ENCODE results near the gene ENPP7.

ENPP7 gene, protein sequence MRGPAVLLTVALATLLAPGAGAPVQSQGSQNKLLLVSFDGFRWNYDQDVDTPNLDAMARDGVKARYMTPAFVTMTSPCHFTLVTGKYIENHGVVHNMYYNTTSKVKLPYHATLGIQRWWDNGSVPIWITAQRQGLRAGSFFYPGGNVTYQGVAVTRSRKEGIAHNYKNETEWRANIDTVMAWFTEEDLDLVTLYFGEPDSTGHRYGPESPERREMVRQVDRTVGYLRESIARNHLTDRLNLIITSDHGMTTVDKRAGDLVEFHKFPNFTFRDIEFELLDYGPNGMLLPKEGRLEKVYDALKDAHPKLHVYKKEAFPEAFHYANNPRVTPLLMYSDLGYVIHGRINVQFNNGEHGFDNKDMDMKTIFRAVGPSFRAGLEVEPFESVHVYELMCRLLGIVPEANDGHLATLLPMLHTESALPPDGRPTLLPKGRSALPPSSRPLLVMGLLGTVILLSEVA

DNA sequence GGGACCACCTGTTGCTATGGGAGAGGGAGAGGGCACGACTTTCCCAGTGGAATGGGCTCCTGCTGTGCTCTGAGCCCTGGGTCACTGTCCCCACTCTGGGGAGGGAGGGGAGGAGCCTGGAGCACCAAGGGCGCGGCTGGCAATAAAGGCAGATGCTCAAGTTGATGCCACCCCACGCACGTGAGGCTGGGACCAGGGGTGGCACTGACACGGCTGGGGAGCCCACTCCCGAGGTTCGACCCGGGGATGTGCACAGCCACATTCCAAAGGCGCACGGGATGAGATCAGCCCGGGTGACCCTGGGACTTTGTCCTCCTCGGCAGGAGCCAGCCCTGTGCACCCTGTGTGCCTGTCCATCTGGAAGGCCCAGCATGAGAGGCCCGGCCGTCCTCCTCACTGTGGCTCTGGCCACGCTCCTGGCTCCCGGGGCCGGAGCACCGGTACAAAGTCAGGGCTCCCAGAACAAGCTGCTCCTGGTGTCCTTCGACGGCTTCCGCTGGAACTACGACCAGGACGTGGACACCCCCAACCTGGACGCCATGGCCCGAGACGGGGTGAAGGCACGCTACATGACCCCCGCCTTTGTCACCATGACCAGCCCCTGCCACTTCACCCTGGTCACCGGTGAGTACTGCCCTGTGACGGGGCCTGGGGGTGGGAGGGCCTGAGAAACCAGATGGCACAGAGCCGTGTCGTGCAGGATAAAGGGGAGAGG, at the start of gene ENPP7:
TSS of gene ENPP7 (plus strand) at position 175 of the 715 bp plus-strand sequence. CDS start at position 372, 197 bp downstream.
- DNase-seq (ENCODE audit: low spot score): no peak
- TF ChIP-seq, protein P1, sequence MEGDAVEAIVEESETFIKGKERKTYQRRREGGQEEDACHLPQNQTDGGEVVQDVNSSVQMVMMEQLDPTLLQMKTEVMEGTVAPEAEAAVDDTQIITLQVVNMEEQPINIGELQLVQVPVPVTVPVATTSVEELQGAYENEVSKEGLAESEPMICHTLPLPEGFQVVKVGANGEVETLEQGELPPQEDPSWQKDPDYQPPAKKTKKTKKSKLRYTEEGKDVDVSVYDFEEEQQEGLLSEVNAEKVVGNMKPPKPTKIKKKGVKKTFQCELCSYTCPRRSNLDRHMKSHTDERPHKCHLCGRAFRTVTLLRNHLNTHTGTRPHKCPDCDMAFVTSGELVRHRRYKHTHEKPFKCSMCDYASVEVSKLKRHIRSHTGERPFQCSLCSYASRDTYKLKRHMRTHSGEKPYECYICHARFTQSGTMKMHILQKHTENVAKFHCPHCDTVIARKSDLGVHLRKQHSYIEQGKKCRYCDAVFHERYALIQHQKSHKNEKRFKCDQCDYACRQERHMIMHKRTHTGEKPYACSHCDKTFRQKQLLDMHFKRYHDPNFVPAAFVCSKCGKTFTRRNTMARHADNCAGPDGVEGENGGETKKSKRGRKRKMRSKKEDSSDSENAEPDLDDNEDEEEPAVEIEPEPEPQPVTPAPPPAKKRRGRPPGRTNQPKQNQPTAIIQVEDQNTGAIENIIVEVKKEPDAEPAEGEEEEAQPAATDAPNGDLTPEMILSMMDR (IDR thresholded peaks at IDR 0.05; ENCODE audit: borderline replicate concordance, control extremely low read depth, extremely low read depth, insufficient read depth, missing control alignments): no peak
- in situ Hi-C loops (cut with MboI; ENCODE audit: low sequenced_read_pairs, unreplicated experiment): no loop called here

DNA sequence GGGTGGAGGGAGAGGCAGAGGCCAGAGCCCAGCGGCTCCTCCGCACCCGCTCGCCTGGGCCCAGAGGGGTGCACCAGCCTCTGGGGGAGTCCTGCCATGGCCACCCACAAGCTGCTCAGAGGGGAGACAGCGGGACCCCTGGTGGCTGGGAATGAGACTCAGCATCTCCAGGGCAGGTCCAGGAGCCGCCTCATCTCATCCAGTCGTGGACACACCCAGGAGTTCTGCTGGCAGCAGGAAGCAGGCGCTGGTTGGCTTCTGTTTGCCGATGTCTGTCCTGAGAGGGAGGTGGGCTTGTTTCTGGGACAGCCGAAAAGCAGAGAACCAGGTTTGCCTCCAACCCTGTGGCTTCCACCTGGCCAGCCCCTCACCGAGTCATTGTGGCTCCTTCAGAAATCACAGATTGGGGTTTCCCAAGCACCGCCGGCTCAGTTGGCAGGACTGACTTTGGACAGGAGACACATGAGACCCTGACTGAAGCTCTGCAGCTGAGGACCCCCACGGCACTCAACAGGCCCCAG, 49.6 kb upstream of the ENPP7 start:
- DNase-seq (ENCODE audit: low spot score): no peak
- TF ChIP-seq, protein P1 (IDR thresholded peaks at IDR 0.05; ENCODE audit: borderline replicate concordance, control extremely low read depth, extremely low read depth, insufficient read depth, missing control alignments): no peak
- in situ Hi-C loops (cut with MboI; ENCODE audit: low sequenced_read_pairs, unreplicated experiment): no loop called here

DNA sequence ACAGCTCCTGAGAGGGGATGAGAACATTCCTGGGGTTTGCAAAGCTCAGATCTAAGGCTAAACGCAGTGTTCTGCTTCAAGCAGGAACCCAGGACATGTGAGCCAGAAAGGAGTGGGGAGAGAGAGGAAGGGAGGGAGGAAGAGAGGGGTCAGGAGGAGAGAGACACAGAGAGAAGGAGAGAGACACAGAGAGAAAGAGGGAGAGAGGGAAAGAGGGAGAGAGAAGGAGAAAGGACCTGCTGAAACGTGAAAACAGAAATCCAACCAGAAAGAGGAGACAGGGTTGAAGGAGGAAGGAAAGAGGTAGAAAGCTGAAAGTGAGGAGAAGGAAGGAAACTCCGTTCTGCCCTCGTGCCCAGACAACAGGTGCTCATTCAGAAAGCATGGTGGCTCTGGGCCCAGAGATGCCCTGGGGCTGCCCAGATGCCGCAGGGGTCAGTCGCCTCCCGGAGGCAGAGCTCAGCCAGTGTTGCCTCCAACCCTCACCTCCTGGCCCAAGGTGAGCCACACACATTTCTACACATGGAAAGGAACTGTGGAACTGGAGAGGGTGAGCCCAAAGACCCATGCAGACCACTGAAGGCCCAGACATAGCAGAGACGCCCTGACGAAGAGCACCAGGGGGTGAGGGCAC, 49.0 kb upstream of the ENPP7 start:
- in situ Hi-C loops (cut with MboI; ENCODE audit: low sequenced_read_pairs, unreplicated experiment): no loop called here
- TF ChIP-seq, protein P1 (IDR thresholded peaks at IDR 0.05; ENCODE audit: borderline replicate concordance, control extremely low read depth, extremely low read depth, insufficient read depth, missing control alignments): no peak
- no peak for DNase-seq (ENCODE audit: low spot score)

DNA sequence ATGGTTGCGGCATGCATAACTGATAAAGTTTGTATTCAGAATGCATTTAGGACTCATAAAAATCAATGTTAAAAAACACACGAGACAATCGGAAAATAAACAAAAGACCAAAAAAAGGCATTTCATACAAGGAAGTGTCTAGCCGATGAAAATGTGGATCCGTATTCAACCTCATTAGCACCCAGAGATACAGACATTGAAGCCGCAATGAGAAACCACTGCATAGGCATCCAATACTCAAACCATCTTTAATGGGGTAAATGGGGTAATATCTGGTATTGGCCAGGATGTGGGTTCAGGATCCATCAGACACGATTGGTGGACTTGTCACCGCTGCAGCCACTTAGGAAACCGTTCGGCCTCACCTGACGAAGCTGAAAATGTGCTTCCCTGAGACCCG, 47.4 kb upstream of the ENPP7 start:
- no peak for DNase-seq (ENCODE audit: low spot score)
- TF ChIP-seq, protein P1 (IDR thresholded peaks at IDR 0.05; ENCODE audit: borderline replicate concordance, control extremely low read depth, extremely low read depth, insufficient read depth, missing control alignments): no peak
- in situ Hi-C loops (cut with MboI; ENCODE audit: low sequenced_read_pairs, unreplicated experiment): no loop called here

DNA sequence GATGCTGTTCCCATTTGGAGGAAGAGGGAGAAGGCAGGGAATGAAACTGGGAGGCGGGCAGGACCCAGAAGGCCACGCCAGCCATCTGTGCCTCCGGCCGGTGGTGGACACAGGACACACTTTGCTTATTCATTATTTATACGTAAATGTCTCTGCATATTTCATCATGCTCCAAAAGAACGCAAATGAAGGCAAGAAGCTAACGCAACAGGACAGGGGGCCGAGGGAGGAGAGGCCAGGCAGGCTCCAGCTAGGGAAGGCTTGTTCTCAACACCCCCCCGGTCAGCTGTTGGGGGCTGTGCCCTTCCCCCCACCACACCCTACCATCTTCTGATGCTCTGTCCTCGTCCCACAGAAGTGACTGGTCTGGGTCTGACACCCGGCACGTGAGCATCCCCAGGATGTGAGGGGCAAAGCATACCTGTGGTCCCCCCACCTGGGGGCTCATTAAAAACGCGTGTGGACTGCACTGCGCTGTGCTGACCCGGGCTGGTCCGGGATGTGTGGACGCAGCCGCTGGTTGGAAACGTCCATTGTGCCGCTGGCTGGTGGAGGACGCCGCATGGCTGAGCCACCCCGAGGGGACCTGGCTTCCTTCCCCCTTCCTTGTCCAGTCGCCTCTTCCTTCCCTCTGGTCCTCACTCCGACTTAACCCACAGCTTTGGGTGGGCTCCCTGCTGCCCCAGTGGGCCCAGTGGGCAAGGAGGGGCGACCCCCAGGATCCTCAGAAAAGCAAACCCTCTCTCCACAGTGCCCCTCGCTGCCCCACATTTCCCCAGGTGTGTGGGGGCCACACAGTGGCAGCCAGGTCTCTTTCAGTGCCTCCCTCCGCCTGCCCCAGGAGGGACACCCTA, 46.4 kb upstream of the ENPP7 start:
- in situ Hi-C loops (cut with MboI; ENCODE audit: low sequenced_read_pairs, unreplicated experiment): no loop called here
- DNase-seq (ENCODE audit: low spot score): no peak
- TF ChIP-seq, protein P1 (IDR thresholded peaks at IDR 0.05; ENCODE audit: borderline replicate concordance, control extremely low read depth, extremely low read depth, insufficient read depth, missing control alignments): no peak

All from GM13976 (cell line).